B cell (primary cell): ENCODE measurements around the gene FES.

Experiments used
- CTCF ChIP-seq: fragments of 200-600 bp; IDR thresholded peaks from one replicate; pipeline ENCODE4 v1.8.0; 2022; ENCODE audit warnings: antibody characterized with exemption, mild to moderate bottlenecking
- EZH2 ChIP-seq: IDR thresholded peaks from 2 replicates; pipeline ENCODE4 v1.6.1; 2012; ENCODE audit warnings: borderline replicate concordance, low read depth, mild to moderate bottlenecking, moderate library complexity, low read length; ENCODE audit not compliant: insufficient read depth, poor library complexity, severe bottlenecking

GRCh38 chr15:90879730-90880366 lies 4.5 kb upstream of the FES start:
- TF ChIP-seq CTCF: no peak
- no peak for TF ChIP-seq EZH2
